ENCODE results near the gene TBC1D22A.

TBC1D22A gene

DNA sequence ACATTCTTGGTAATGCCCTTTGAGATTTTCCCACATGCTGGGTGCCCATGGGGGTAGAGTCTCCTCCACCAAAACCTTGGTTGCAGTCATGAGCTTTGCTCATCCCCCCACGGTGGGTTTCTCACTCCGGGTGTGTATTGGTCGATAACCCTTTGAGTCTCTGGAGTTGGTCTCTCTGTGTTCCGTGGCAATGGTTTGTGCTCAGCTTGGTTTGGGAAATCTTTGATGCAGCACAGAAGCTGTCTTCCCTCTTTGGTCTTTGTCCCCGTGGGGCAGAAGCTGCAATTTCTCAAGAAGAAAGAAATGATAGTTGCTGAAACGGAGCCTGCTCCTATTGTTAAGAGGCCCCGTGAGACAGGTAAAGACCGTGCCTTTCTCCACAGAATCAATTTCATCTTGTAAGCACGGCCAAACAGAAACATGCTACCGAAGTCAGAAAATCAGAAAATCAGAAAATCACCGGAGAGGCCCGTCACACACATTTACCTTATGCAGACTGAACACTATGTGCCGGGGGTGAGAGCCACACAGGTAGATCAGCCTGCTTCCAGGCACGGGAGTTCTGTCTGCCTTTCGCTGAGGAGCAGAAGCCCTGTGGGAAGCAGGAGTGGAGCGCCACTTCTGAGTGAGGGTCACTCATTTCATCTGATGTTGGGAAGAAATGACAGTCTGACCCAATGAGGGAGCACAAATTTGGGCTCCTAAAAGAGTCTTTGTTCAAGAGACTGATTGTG is 186.1 kb downstream of the TBC1D22A start:
- CTCF ChIA-PET = no interaction called here
- DNase-seq (ENCODE audit: extremely low spot score) = no peak
- TF ChIP-seq, protein P1, sequence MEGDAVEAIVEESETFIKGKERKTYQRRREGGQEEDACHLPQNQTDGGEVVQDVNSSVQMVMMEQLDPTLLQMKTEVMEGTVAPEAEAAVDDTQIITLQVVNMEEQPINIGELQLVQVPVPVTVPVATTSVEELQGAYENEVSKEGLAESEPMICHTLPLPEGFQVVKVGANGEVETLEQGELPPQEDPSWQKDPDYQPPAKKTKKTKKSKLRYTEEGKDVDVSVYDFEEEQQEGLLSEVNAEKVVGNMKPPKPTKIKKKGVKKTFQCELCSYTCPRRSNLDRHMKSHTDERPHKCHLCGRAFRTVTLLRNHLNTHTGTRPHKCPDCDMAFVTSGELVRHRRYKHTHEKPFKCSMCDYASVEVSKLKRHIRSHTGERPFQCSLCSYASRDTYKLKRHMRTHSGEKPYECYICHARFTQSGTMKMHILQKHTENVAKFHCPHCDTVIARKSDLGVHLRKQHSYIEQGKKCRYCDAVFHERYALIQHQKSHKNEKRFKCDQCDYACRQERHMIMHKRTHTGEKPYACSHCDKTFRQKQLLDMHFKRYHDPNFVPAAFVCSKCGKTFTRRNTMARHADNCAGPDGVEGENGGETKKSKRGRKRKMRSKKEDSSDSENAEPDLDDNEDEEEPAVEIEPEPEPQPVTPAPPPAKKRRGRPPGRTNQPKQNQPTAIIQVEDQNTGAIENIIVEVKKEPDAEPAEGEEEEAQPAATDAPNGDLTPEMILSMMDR (IDR thresholded peaks at IDR 0.05; ENCODE audit: control extremely low read depth, extremely low read depth, low read depth, missing control alignments) = no peak
- POLR2A ChIA-PET = no interaction called here

DNA sequence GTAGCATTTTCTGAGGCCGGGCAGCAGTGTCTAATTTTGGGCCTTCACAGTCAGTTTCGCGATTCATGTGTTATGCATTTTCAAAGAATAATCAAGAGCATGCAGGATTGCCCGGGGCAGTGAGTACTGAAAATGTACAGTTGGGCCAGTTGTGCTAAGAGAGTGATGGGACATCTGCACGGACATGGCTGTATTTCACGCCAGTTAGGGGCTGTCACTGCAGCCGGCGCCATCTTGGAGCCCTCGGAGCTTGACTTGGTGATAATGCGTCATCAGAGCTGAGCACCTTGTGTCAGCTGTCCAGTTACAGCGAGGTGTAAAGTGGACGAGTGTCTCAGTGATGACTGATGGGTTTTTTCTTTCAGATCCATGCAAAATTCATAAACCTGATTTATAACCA is 188.9 kb downstream of the TBC1D22A start:
- DNase-seq (ENCODE audit: extremely low spot score) = no peak
- ChIA-PET POLR2A (no interaction called here), CTCF (interaction anchor here (0.9 kb wide), 1 partner anchor 10 kb away, joined by 3 read pairs; no protein-coding TSS in a partner anchor)
- TF ChIP-seq, protein P1 (IDR thresholded peaks at IDR 0.05; ENCODE audit: control extremely low read depth, extremely low read depth, low read depth, missing control alignments) = no peak

DNA sequence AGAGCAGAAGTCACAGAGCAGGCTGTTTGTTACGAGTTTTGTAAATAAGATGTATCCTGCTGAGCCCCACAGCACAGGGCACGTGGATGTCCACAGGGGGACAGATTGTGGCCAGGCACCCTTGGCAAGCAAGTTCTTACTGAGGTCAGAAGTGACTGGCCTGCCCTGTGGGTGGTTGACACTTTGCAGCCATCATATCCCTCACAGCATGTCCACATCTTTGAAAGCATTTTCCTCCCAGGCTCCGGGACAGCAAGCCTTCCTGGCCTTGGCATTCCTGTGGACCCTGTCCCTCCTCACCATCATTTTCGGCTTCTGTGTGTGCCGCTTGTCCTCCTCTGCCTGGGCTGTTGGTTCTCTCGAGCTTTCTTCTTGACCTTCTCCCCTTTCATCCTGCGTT is 189.5 kb downstream of the TBC1D22A start:
- TF ChIP-seq, protein P1 (IDR thresholded peaks at IDR 0.05; ENCODE audit: control extremely low read depth, extremely low read depth, low read depth, missing control alignments) = no peak
- ChIA-PET POLR2A (no interaction called here), CTCF (interaction anchor here (0.9 kb wide), 1 partner anchor 9 kb away, joined by 3 read pairs; no protein-coding TSS in a partner anchor)

DNA sequence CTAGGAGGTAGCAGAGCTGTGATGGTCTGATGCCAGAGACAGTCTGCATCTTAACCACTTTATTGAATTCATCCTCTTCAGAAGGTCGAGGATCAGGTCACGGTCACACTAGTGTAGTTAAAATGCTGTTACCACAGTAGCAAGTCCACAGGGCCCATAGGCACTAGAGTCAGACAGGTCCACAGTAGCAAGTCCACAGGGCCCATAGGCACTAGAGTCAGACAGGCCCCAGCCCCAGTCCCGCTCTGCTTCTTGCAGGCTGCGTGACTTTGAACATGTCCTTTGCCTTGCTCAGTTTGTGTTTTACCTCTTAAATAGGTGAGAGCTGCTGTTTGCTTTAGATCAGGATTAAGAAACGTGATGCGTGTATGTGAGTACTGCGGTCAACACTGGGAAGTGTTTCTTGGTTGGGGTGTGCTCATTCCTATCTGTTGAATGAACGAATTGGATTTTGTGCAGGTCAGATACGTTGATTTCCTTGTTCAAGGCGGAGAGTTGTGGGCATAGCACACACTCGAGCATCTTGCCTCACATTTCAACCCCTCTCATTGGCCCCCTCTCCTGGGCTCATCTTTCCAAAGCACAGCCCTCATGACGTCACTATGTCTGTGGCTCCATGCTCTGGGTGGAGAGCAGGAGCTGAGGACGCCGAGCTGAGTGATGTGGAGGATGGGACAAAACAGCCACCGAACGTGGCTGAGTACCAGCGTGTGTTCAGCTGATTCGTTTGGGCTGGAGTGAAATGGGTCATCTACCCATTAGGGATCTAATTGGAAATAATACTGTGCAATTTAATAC is 191.7 kb downstream of the TBC1D22A start:
- DNase-seq (ENCODE audit: extremely low spot score) = no peak
- POLR2A ChIA-PET = no interaction called here
- TF ChIP-seq, protein P1 (IDR thresholded peaks at IDR 0.05; ENCODE audit: control extremely low read depth, extremely low read depth, low read depth, missing control alignments) = no peak
- CTCF ChIA-PET = no interaction called here

More for the DNA sequence above, 189.5 kb downstream of the TBC1D22A start:
- DNase-seq (ENCODE audit: extremely low spot score) = no peak

DNA sequence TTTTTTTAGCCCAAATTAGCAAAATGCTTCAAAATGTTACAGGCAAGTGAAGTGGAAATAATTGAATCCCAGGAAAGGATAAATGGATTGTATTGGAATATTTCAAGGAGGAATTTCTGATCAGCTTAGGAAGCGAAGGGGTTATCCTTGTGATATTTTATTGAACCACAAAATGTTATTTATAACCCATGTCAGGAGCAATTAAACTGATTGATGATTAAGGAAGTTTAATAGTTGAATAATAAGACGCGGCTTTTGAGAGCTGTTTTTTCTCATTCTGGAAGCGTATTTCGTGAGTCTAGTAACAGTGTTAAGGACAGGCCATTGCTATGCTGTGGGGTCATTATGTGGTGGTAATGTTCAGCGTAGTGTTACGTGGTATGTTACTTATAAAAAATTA is 192.3 kb downstream of the TBC1D22A start:
- TF ChIP-seq, protein P1 (IDR thresholded peaks at IDR 0.05; ENCODE audit: control extremely low read depth, extremely low read depth, low read depth, missing control alignments) = no peak
- POLR2A ChIA-PET = no interaction called here

DNA sequence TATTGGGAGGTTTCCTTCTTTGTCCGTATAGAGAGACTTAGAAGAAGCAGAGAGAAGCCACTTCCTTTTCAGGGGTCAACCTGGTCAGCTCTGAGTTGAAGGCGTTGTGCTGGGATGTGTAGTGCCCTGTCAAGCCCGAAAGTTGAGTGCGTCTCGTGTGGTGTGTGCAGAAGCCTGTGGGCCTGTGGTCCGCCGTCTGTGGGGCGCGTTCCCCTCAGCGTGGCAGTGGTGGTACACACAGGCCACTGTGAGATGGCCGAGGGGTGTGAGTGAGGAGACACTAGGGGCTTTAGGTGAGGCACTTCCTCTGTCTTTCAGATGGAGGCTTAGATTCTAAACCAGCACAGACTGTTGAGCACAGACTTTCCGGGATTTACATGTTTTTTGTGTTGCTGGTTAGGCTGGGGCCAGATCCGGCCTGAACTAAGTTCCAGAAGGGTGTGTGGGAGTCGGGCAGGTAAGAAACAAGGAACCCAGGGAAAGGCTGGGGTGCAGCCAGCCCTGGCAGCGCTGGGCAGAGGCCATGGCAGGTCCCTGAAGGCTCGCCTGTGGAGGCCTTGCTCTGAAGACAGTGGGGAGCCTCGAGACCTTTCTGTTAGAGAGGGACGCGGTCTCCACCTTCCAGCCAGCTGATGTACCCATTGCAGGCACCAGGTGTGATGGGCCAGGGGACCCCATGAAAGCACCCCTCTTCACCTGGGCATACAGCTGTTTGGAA is 194.2 kb downstream of the TBC1D22A start:
- TF ChIP-seq, protein P1 (IDR thresholded peaks at IDR 0.05; ENCODE audit: control extremely low read depth, extremely low read depth, low read depth, missing control alignments) = no peak
- ChIA-PET POLR2A (no interaction called here), CTCF (interaction anchor here (0.8 kb wide), 1 partner anchor 11 kb away, joined by 3 read pairs; no protein-coding TSS in a partner anchor)
- DNase-seq (ENCODE audit: extremely low spot score) = no peak

More for the DNA sequence above, 192.3 kb downstream of the TBC1D22A start:
- DNase-seq (ENCODE audit: extremely low spot score) = no peak
- CTCF ChIA-PET = no interaction called here
